Chondrocyte (in vitro differentiated cells): ENCODE data around the gene ADAM21. TPM values are rescaled to one million over a fixed set of nuclear protein-coding genes. Genes with fewer than 3 reads are reported as not detected.
A peak's percentile ranks its signal among the peaks of the same experiment; 100 is the strongest.
"Not testable (repeated sequence)": the region's sequence is repeated elsewhere in the genome, so short reads cannot be mapped to it uniquely, and the experiment has no call there.

Source experiments
- DNase-seq: peaks from one replicate; pipeline ENCODE4 v3.0.0; 2021; ENCODE audit warnings: mixed read lengths, low spot score
- H3K27ac Mint-ChIP-seq: one replicate; pipeline ENCODE4 v1.8.0; 2021; ENCODE audit warnings: mild to moderate bottlenecking, moderate library complexity, mixed read lengths; ENCODE audit not compliant: unreplicated experiment
- H3K27me3 Mint-ChIP-seq: 2 replicates; pipeline ENCODE4 v1.8.0; 2021; ENCODE audit warnings: low read depth, mixed read lengths
- H3K36me3 Mint-ChIP-seq: 2 replicates; pipeline ENCODE4 v1.8.0; 2021; ENCODE audit warnings: low read depth, mixed read lengths
- H3K4me1 Mint-ChIP-seq: 2 replicates; pipeline ENCODE4 v1.8.0; 2021; ENCODE audit warnings: low read depth, mild to moderate bottlenecking, mixed read lengths
- H3K4me3 Mint-ChIP-seq: one replicate; pipeline ENCODE4 v1.8.0; 2021; ENCODE audit warnings: mild to moderate bottlenecking, moderate library complexity, mixed read lengths; ENCODE audit not compliant: unreplicated experiment
- H3K9me3 Mint-ChIP-seq: 2 replicates; pipeline ENCODE4 v1.8.0; 2021; ENCODE audit warnings: low read depth, mixed read lengths
- CTCF ChIP-seq: fragments of 200-600 bp; sonication (generic); IDR thresholded peaks from 2 replicates; pipeline ENCODE4 v1.5.0; 2021; ENCODE audit warnings: antibody characterized with exemption, mild to moderate bottlenecking, moderate library complexity
- long read RNA-seq: library from polyadenylated mRNA; stranded (forward); transcript quantifications from one replicate; pipeline ENCODE4 v2.0.0, GENCODE V29; 2021
- total RNA-seq: library from RNA; stranded (reverse); gene quantifications from 3 replicates; pipeline ENCODE4 v1.2.1, GENCODE V29; 2021

ADAM21 gene
- total RNA-seq = 0.13 to 0.15 TPM (median 0.15 TPM) in 3 replicates
- long read RNA-seq = 0 reads

DNA sequence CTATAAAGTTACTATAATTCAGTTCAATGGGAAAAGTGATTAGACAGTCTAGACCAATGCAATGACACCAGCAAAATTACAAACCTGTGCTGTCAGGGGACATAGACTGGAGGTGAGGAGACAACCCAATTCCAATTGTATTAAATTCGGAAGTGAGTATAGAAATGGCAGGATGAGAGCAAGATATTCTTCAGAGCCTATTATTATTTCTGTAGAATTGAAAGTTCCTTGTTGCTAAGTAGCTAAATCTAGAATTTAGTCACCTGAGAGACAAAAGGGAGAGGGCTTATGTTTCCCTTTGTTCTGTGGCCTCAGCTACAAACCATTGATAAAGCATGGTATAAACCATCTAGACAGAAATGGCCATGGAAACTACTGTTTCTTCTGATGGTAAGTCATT, at the start of gene ADAM21:
ADAM21 (plus strand) TSS at position 301 of the 400 bp plus-strand sequence. CDS start 5,326 bp downstream, outside the sequence.
- H3K4me3 Mint-ChIP-seq = no peak within 1 kb of the TSS
- no peaks in the 10 kb centered on the region for H3K27me3 Mint-ChIP-seq
- H3K9me3 Mint-ChIP-seq = no peaks in the 10 kb centered on the region
- no peaks in the 10 kb centered on the region for H3K4me1 Mint-ChIP-seq
- H3K27ac Mint-ChIP-seq = no peak within 1 kb of the TSS
- TF ChIP-seq CTCF = no peak
- H3K36me3 Mint-ChIP-seq = peaks cover 3% of the 10 kb centered on the region
- DNase-seq = no peak

DNA sequence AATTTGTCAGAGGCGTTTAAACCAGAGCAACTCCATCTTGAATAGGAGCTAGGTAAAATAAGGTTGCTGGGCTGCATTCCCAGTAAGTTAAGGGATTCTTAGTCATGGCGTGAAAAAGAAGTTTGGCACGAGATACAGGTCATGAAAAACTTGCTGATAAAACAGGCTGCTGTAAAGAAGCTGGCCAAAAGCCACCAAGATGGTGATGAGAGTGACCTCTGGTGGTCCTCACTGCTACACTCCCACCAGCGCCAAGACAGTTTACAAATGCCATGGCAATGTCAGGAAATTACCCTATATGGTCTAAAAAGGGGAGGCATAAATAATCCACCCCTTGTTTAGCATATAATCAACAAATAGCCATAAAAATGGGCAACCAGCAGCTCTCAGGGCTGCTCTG, 48.6 kb upstream of the ADAM21 start:
- H3K27me3 Mint-ChIP-seq, H3K4me1 Mint-ChIP-seq, H3K4me3 Mint-ChIP-seq, H3K27ac Mint-ChIP-seq, H3K36me3 Mint-ChIP-seq, H3K9me3 Mint-ChIP-seq, DNase-seq: not testable (repeated sequence)
- peak; percentile 32 for TF ChIP-seq CTCF

GRCh38 chr14:70406216-70406615, 45.8 kb upstream of the ADAM21 start:
- H3K4me1 Mint-ChIP-seq, H3K36me3 Mint-ChIP-seq, H3K27ac Mint-ChIP-seq, H3K9me3 Mint-ChIP-seq, DNase-seq, H3K4me3 Mint-ChIP-seq, H3K27me3 Mint-ChIP-seq: not testable (repeated sequence)

DNA sequence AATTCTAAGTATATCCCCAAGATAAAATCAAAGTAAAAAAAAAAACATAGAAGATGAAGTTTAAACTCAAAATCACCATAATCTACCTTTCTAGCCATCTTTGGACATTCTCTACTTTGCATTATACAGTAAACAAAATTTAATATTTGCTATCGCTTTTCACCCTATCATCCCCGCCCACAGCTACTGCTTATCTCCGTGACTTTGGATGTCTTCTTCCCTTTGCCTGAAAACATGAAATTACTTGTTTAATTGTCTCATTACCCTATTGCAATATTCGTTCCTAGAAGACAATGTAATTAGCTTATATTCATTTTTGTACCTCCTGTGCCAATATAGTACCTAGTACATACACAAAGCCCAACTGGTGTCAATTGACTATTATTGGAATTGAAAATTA, 44.4 kb upstream of the ADAM21 start:
- H3K27ac Mint-ChIP-seq = no peak overlapping the region
- DNase-seq = no peak
- no peaks in the 10 kb centered on the region for H3K9me3 Mint-ChIP-seq
- no peaks in the 10 kb centered on the region for H3K27me3 Mint-ChIP-seq
- H3K36me3 Mint-ChIP-seq = peaks cover 2% of the 10 kb centered on the region
- TF ChIP-seq CTCF = no peak
- H3K4me1 Mint-ChIP-seq = no peaks in the 10 kb centered on the region
- no peak overlapping the region for H3K4me3 Mint-ChIP-seq

DNA sequence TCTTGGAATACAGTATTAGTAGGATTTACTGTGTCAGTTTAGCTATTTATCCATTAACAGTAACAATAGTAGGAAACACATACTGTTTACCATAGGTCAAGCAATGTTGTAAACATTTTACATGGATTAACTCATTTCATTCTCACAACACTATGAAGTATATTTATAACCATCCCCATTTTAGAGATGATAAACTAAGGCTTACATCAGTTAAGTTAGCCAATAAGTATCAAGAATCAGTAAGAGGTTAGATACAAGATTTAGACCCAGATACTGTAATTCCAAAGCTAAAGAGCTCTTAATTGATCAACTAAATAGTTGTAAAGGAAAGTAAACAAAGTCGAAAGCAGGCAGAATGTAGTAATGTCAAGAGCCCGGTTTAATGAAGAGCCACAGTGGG, 36.2 kb upstream of the ADAM21 start:
- no peak for DNase-seq
- peaks cover 21% of the 10 kb centered on the region for H3K4me1 Mint-ChIP-seq
- no peaks in the 10 kb centered on the region for H3K36me3 Mint-ChIP-seq
- H3K9me3 Mint-ChIP-seq = no peaks in the 10 kb centered on the region
- H3K27ac Mint-ChIP-seq = no peak overlapping the region
- peaks cover 3% of the 10 kb centered on the region for H3K27me3 Mint-ChIP-seq
- TF ChIP-seq CTCF = no peak
- H3K4me3 Mint-ChIP-seq = peak overlapping the region; percentile 97

- no peak for DNase-seq
- H3K27ac Mint-ChIP-seq = peak overlapping the region; percentile 95
- H3K4me1 Mint-ChIP-seq = peaks cover 21% of the 10 kb centered on the region
- TF ChIP-seq CTCF = no peak
- no peaks in the 10 kb centered on the region for H3K36me3 Mint-ChIP-seq
- peaks cover 6% of the 10 kb centered on the region for H3K27me3 Mint-ChIP-seq
- peak overlapping the region; percentile 97 for H3K4me3 Mint-ChIP-seq
- H3K9me3 Mint-ChIP-seq = no peaks in the 10 kb centered on the region
Measured at GRCh38 chr14:70416338-70416724, 35.6 kb upstream of the ADAM21 start.
